GM18526 (cell line): ENCODE data around the gene ARAP2.

Experiments
- POLR2A ChIP-seq: IDR thresholded peaks from 3 replicates; pipeline ENCODE4 v1.6.1; 2011; ENCODE audit not compliant: insufficient read length; ENCODE audit errors: extremely low read depth

Gene ARAP2

GRCh38 chr4:36029951-36030350 lies 214.4 kb downstream of the ARAP2 start:
- TF ChIP-seq POLR2A = no peak

- no peak for TF ChIP-seq POLR2A
These were observed 217.1 kb downstream of the ARAP2 start for GRCh38 chr4:36027203-36027602.

- no peak for TF ChIP-seq POLR2A
These were observed 217.9 kb downstream of the ARAP2 start for GRCh38 chr4:36026348-36026880.

- no peak for TF ChIP-seq POLR2A
These were observed 219.2 kb downstream of the ARAP2 start for GRCh38 chr4:36024901-36025660.

GRCh38 chr4:36020351-36020750 lies 224.0 kb downstream of the ARAP2 start:
- TF ChIP-seq POLR2A = no peak
